VCaP (cell line): ENCODE data around the gene RBBP5.
"Not testable (repeated sequence)": the region's sequence is repeated elsewhere in the genome, so short reads cannot be mapped to it uniquely, and the experiment has no call there.

Source experiments
- H3K27ac ChIP-seq: fragments of 450-650 bp; 2 replicates; pipeline ENCODE4 v1.5.1; 2017
- CTCF ChIP-seq: fragments of 450-650 bp; conservative IDR thresholded peaks from 2 replicates; pipeline ENCODE4 v1.5.1; 2017; ENCODE audit warnings: mild to moderate bottlenecking, moderate library complexity

Gene RBBP5

GRCh38 chr1:205161076-205161475 lies 39.3 kb upstream of the RBBP5 start:
- no peak overlapping the region for H3K27ac ChIP-seq
- TF ChIP-seq CTCF, result no peak

GRCh38 chr1:205158048-205158616 lies 36.4 kb upstream of the RBBP5 start:
- H3K27ac ChIP-seq, result no peak overlapping the region
- no peak for TF ChIP-seq CTCF

- not testable (repeated sequence) for H3K27ac ChIP-seq
Measured at GRCh38 chr1:205155665-205156377, 34.0 kb upstream of the RBBP5 start.

- no peak overlapping the region for H3K27ac ChIP-seq
- no peak for TF ChIP-seq CTCF
Measured at GRCh38 chr1:205152505-205152904, 30.7 kb upstream of the RBBP5 start.

GRCh38 chr1:205150651-205151428 lies 29.1 kb upstream of the RBBP5 start:
- H3K27ac ChIP-seq, result no peak overlapping the region

GRCh38 chr1:205147191-205147835 lies 25.5 kb upstream of the RBBP5 start:
- no peak for TF ChIP-seq CTCF
- no peak overlapping the region for H3K27ac ChIP-seq

More at GRCh38 chr1:205150651-205151428, 29.1 kb upstream of the RBBP5 start:
- TF ChIP-seq CTCF, result no peak

GRCh38 chr1:205144751-205145150 lies 23.0 kb upstream of the RBBP5 start:
- H3K27ac ChIP-seq, result no peak overlapping the region
- TF ChIP-seq CTCF, result no peak
